Prostate gland (tissue), 2 donors: ENCODE results near the gene PRKD1.

Experiments used
- CTCF ChIP-seq, 4 experiments: fragments of 200-600 bp in 2 of 4; fragments of 450-650 bp in 2 of 4; sonication (generic) in 2 of 4; IDR thresholded peaks; 1 replicate in 3 of 4; 2 replicates in 1 of 4; pipeline ENCODE4 v1.5.1; 2016 to 2019; ENCODE audit warnings: antibody characterized with exemption in 4 of 4, mild to moderate bottlenecking in 2 of 4, moderate library complexity in 2 of 4
- POLR2A ChIP-seq: fragments of 450-650 bp; IDR thresholded peaks from one replicate; pipeline ENCODE4 v1.6.1; 2016; ENCODE audit warnings: antibody characterized with exemption, mild to moderate bottlenecking

- TF ChIP-seq CTCF (IDR thresholded peaks at IDR 0.05) = no peak
- no peak for TF ChIP-seq POLR2A
These were observed 217.6 kb downstream of the PRKD1 start for GRCh38 chr14:29710015-29710414.
